K562 treated with DMSO at 1 percent for 24 hours (cell line): ENCODE results near the gene BTBD9. TPM values are rescaled to one million over a fixed set of nuclear protein-coding genes. Genes with fewer than 3 reads are reported as not detected.

ENCODE experiments used
- total RNA-seq: library from RNA; unstranded; fragments of 300-600 nt; gene quantifications from 2 replicates; pipeline ENCODE4 v1.2.3, GENCODE V29; 2022; ENCODE audit warnings: low read depth; ENCODE audit not compliant: insufficient read depth

Gene BTBD9
- 2.6 and 3.5 TPM in 2 replicates for total RNA-seq

GRCh38 chr6:38639498-38640215 is at the start of gene BTBD9:
BTBD9 (minus strand) TSS chr6:38639929.

Other genes starting within 250 kb of the BTBD9 start
- 97.7 and 115 TPM in 2 replicates for gene GLO1, start 63.2 kb upstream of the BTBD9 start, total RNA-seq
- 0.56 and 0.71 TPM in 2 replicates for gene DNAH8, start 75.4 kb upstream of the BTBD9 start, total RNA-seq